HG03469 (cell line): ENCODE data around the gene ANXA1.

Experiments
- ATAC-seq: cut with Tn5 transposase; IDR thresholded peaks from one replicate; pipeline ENCODE4 v1.9.1; 2021; ENCODE audit warnings: mild to moderate bottlenecking, moderate library complexity, moderate number of reproducible peaks; ENCODE audit not compliant: unreplicated experiment

The ANXA1 gene

GRCh38 chr9:73151653-73152542 lies at the start of gene ANXA1:
Gene ANXA1 (plus strand): TSS chr9:73151865. CDS start chr9:73158536, 6,671 bp downstream.
- ATAC-seq: no peak

- ATAC-seq: no peak
Measured at GRCh38 chr9:73104342-73104741, 47.3 kb upstream of the ANXA1 start.

- ATAC-seq: no peak
Measured at GRCh38 chr9:73104921-73105320, 46.7 kb upstream of the ANXA1 start.

GRCh38 chr9:73107489-73108069 lies 44.1 kb upstream of the ANXA1 start:
- peak; percentile 95 for ATAC-seq

- ATAC-seq: no peak
Measured at GRCh38 chr9:73114058-73114457, 37.6 kb upstream of the ANXA1 start.

GRCh38 chr9:73114958-73115357 lies 36.7 kb upstream of the ANXA1 start:
- no peak for ATAC-seq

- ATAC-seq: no peak
Measured at GRCh38 chr9:73116031-73116430, 35.6 kb upstream of the ANXA1 start.

- no peak for ATAC-seq
Measured at GRCh38 chr9:73116880-73117279, 34.8 kb upstream of the ANXA1 start.

- no peak for ATAC-seq
Measured at GRCh38 chr9:73118286-73118685, 33.4 kb upstream of the ANXA1 start.

GRCh38 chr9:73118898-73119554 lies 32.6 kb upstream of the ANXA1 start:
- no peak for ATAC-seq

GRCh38 chr9:73121375-73121935 lies 30.2 kb upstream of the ANXA1 start:
- no peak for ATAC-seq

- ATAC-seq: no peak
Measured at GRCh38 chr9:73125651-73126050, 26.0 kb upstream of the ANXA1 start.

GRCh38 chr9:73129941-73130685 lies 21.6 kb upstream of the ANXA1 start:
- ATAC-seq: no peak

GRCh38 chr9:73131461-73131860 lies 20.2 kb upstream of the ANXA1 start:
- ATAC-seq: no peak

GRCh38 chr9:73132034-73132776 lies 19.5 kb upstream of the ANXA1 start:
- ATAC-seq: peak; percentile 88

GRCh38 chr9:73133022-73133651 lies 18.5 kb upstream of the ANXA1 start:
- no peak for ATAC-seq

GRCh38 chr9:73133921-73134407 lies 17.7 kb upstream of the ANXA1 start:
- peak; percentile 37 for ATAC-seq

GRCh38 chr9:73135394-73135793 lies 16.3 kb upstream of the ANXA1 start:
- no peak for ATAC-seq

GRCh38 chr9:73137286-73137899 lies 14.3 kb upstream of the ANXA1 start:
- ATAC-seq: no peak
